Karpas-422 (cell line): ENCODE data around the gene UCHL3. TPM values are rescaled to one million over a fixed set of nuclear protein-coding genes. Genes with fewer than 3 reads are reported as not detected.
A peak's percentile ranks its signal among the peaks of the same experiment; 100 is the strongest.
"Not testable (repeated sequence)": the region's sequence is repeated elsewhere in the genome, so short reads cannot be mapped to it uniquely, and the experiment has no call there.

ENCODE experiments used
- DNase-seq: peaks from one replicate; pipeline ENCODE4 v3.0.0-alpha.2; 2015
- H2AFZ ChIP-seq: fragments of 200-600 bp; sonication (generic); 2 replicates; pipeline ENCODE4 v1.6.1; 2014; ENCODE audit warnings: antibody characterized with exemption, low read length, mixed read lengths
- H3K27ac ChIP-seq: fragments of 200-600 bp; sonication (generic); 2 replicates; pipeline ENCODE4 v1.5.1; 2014; ENCODE audit warnings: mild to moderate bottlenecking, low read length, moderate library complexity
- H3K27me3 ChIP-seq: fragments of 200-600 bp; sonication (generic); 2 replicates; pipeline ENCODE4 v1.6.1; 2014; ENCODE audit warnings: low read length, mixed read lengths
- H3K36me3 ChIP-seq: fragments of 200-600 bp; sonication (generic); 2 replicates; pipeline ENCODE4 v1.6.1; 2014; ENCODE audit warnings: low read length, mixed read lengths; ENCODE audit not compliant: insufficient read depth
- H3K4me1 ChIP-seq: fragments of 200-600 bp; sonication (generic); 2 replicates; pipeline ENCODE4 v1.6.1; 2014; ENCODE audit warnings: mild to moderate bottlenecking, low read length, mixed read lengths
- H3K4me2 ChIP-seq: fragments of 200-600 bp; sonication (generic); 2 replicates; pipeline ENCODE4 v1.6.1; 2014; ENCODE audit warnings: low read length, low read depth, mild to moderate bottlenecking; ENCODE audit not compliant: poor library complexity, severe bottlenecking
- H3K4me3 ChIP-seq: fragments of 200-600 bp; sonication (generic); 2 replicates; pipeline ENCODE4 v1.5.1; 2014; ENCODE audit warnings: mild to moderate bottlenecking, antibody characterized with exemption, low read length, mixed read lengths
- H3K79me2 ChIP-seq: fragments of 200-600 bp; sonication (generic); 2 replicates; pipeline ENCODE4 v1.6.1; 2014; ENCODE audit warnings: mild to moderate bottlenecking, low read length, mixed read lengths
- H3K9ac ChIP-seq: fragments of 200-600 bp; sonication (generic); 2 replicates; pipeline ENCODE4 v1.6.0; 2014; ENCODE audit warnings: low read length
- H3K9me2 ChIP-seq: fragments of 200-600 bp; sonication (generic), shearing (Covaris generic); replicated peaks from 2 replicates; pipeline ENCODE4 v1.6.0; 2014; ENCODE audit warnings: mild to moderate bottlenecking, low read length, moderate library complexity; ENCODE audit not compliant: insufficient read depth
- H3K9me3 ChIP-seq: fragments of 300-700, 200-600 bp; sonication (generic); 2 replicates; pipeline ENCODE4 v1.6.1; 2014; ENCODE audit warnings: low read length, mixed read lengths
- H4K20me1 ChIP-seq: fragments of 200-600 bp; sonication (generic); 2 replicates; pipeline ENCODE4 v1.6.1; 2014; ENCODE audit warnings: mild to moderate bottlenecking, antibody characterized with exemption, low read length, low read depth; ENCODE audit not compliant: insufficient read depth
- total RNA-seq: library from RNA; depleted of rRNA; stranded (reverse); fragments of >200 nt; shearing (Covaris generic); gene quantifications from 2 replicates; pipeline ENCODE4 v1.2.3, GENCODE V29; 2014; ENCODE audit warnings: low replicate concordance

Gene UCHL3
- total RNA-seq, 1 experiment from 2014 or later = 84.8 TPM

- H4K20me1 ChIP-seq = no peaks in the 10 kb centered on the region
- no peaks in the 10 kb centered on the region for H3K36me3 ChIP-seq
- H3K4me2 ChIP-seq = no peak overlapping the region
- H3K4me3 ChIP-seq = no peak overlapping the region
- DNase-seq = no peak
- H3K9me3 ChIP-seq = no peaks in the 10 kb centered on the region
- no peaks in the 10 kb centered on the region for H3K27me3 ChIP-seq
- no peaks in the 10 kb centered on the region for H3K9me2 ChIP-seq
- no peak overlapping the region for H2AFZ ChIP-seq
- H3K79me2 ChIP-seq = peaks cover 14% of the 10 kb centered on the region
- no peak overlapping the region for H3K9ac ChIP-seq
- no peak overlapping the region for H3K27ac ChIP-seq
- H3K4me1 ChIP-seq = peaks cover 13% of the 10 kb centered on the region
These were observed 8.3 kb upstream of the UCHL3 start for GRCh38 chr13:75541287-75541686.

- H3K4me1 ChIP-seq = peaks cover 7% of the 10 kb centered on the region
- no peaks in the 10 kb centered on the region for H3K36me3 ChIP-seq
- DNase-seq = no peak
- H3K9me3 ChIP-seq = no peaks in the 10 kb centered on the region
- H3K27ac ChIP-seq = no peak overlapping the region
- no peak overlapping the region for H3K9ac ChIP-seq
- H3K79me2 ChIP-seq = peaks cover 7% of the 10 kb centered on the region
- no peak overlapping the region for H3K4me3 ChIP-seq
- H3K27me3 ChIP-seq = no peaks in the 10 kb centered on the region
- no peaks in the 10 kb centered on the region for H4K20me1 ChIP-seq
- no peak overlapping the region for H3K4me2 ChIP-seq
- H2AFZ ChIP-seq = no peak overlapping the region
- no peaks in the 10 kb centered on the region for H3K9me2 ChIP-seq
These were observed 7.6 kb upstream of the UCHL3 start for GRCh38 chr13:75541961-75542360.

- H3K4me3 ChIP-seq = no peak overlapping the region
- H2AFZ ChIP-seq = no peak overlapping the region
- H3K27me3 ChIP-seq = no peaks in the 10 kb centered on the region
- no peak overlapping the region for H3K4me2 ChIP-seq
- peaks cover 3% of the 10 kb centered on the region for H3K79me2 ChIP-seq
- no peaks in the 10 kb centered on the region for H4K20me1 ChIP-seq
- peaks cover 11% of the 10 kb centered on the region for H3K4me1 ChIP-seq
- H3K9me2 ChIP-seq = no peaks in the 10 kb centered on the region
- H3K27ac ChIP-seq = no peak overlapping the region
- no peaks in the 10 kb centered on the region for H3K9me3 ChIP-seq
- H3K36me3 ChIP-seq = no peaks in the 10 kb centered on the region
- no peak overlapping the region for H3K9ac ChIP-seq
- DNase-seq = no peak
These were observed 4.8 kb upstream of the UCHL3 start for GRCh38 chr13:75544681-75545330.

GRCh38 chr13:75545386-75545785 lies 4.2 kb upstream of the UCHL3 start:
- H3K4me1 ChIP-seq = peaks cover 12% of the 10 kb centered on the region
- not testable (repeated sequence) for H3K4me2 ChIP-seq, DNase-seq, H3K9ac ChIP-seq, H3K9me2 ChIP-seq, H3K79me2 ChIP-seq, H3K27ac ChIP-seq, H2AFZ ChIP-seq, H3K27me3 ChIP-seq, H4K20me1 ChIP-seq, H3K36me3 ChIP-seq, H3K9me3 ChIP-seq, H3K4me3 ChIP-seq

DNA sequence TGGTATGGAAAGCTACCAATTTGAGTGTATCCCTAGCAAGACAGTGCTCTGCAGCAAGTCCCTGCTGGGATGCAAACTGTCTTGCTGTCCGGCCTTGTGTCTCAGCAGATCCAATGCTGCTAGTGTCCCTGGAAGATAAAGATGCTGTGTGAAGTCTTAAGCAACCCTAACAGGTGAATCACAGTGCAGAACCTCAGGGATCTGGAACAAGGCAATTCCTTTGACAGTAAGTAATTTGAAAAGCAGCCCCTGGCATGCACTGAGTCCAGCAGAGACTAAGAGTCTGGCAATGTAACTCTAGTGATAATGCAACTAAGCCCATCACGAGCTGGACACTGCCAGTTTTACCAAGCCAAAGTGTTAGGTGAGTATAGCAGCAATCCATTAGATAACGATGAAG lies 1.7 kb upstream of the UCHL3 start:
- Histone ChIP-seq H2AFZ (no peak overlapping the region), H3K4me2 (peak overlapping the region; percentile 93)
- DNase-seq = no peak

DNA sequence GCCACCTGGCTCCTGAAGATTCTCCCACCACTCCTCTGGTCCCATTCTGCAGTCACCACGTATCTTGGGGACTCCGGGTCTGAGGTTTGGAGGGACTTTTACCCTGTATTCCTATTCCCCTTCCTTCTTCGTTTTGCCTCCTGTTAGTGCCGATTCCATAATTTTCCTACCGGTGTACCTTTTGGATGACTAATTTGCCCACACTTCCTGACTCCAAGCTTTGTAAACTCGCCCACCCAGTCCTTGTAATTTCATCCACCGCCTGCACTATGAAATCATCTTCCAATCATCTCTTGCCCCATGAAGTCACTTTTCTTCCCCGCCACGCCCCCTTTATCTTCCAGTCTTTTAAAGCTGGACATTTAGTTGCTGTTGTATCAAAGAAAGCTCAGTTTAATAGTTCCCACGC lies 572 bp downstream of the UCHL3 start:
- Histone ChIP-seq H3K79me2 (peaks cover 56% of the 10 kb centered on the region), H2AFZ (0 out of 2 replicates have a peak overlapping the region, but pooled peaks have one; percentile 42), H3K27me3 (no peaks in the 10 kb centered on the region), H3K9ac (peak overlapping the region; percentile 93), H3K4me3 (peak overlapping the region; percentile 89), H3K27ac (peak overlapping the region; percentile 39; the same call in 1 of the 2 replicates), H3K9me2 (no peaks in the 10 kb centered on the region), H3K4me1 (peaks cover 57% of the 10 kb centered on the region), H3K4me2 (peak overlapping the region; percentile 93), H3K9me3 (no peaks in the 10 kb centered on the region), H3K36me3 (peaks cover 34% of the 10 kb centered on the region), H4K20me1 (no peaks in the 10 kb centered on the region)
- DNase-seq = peak; percentile 61

More for the DNA sequence above, 1.7 kb upstream of the UCHL3 start:
- H3K36me3 ChIP-seq = peaks cover 14% of the 10 kb centered on the region; the same call in 1 of the 2 replicates
- H3K79me2 ChIP-seq = peaks cover 34% of the 10 kb centered on the region
- H4K20me1 ChIP-seq = no peaks in the 10 kb centered on the region
- no peaks in the 10 kb centered on the region for H3K9me3 ChIP-seq
- peaks cover 37% of the 10 kb centered on the region for H3K4me1 ChIP-seq
- H3K27ac ChIP-seq = no peak overlapping the region
- 0 out of 2 replicates have a peak overlapping the region, but pooled peaks have one; percentile 89 for H3K4me3 ChIP-seq
- H3K27me3 ChIP-seq = no peaks in the 10 kb centered on the region
- no peaks in the 10 kb centered on the region for H3K9me2 ChIP-seq
- no peak overlapping the region for H3K9ac ChIP-seq

DNA sequence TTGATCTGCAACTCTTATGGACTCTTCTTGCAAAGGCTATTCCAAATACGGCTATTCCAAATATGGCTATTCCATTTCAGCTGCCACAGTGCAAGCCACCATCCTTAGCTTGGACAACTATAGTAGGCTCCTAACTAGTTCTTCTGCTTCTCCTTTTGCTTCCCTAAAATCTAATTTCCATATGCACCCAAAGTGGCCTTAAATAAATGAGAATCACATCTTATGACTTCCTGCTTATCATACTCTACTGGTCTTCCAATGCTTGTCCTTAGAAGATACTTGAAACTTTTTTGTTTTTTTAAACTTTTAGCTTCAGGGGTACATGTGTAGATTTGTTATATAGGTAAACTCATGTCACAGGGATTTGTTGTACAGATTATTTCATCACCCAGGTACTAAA lies 4.9 kb downstream of the UCHL3 start:
- no peak overlapping the region for H2AFZ ChIP-seq
- no peak overlapping the region for H3K4me3 ChIP-seq
- peak overlapping the region; percentile 27 for H3K27ac ChIP-seq
- no peaks in the 10 kb centered on the region for H3K9me3 ChIP-seq
- H4K20me1 ChIP-seq = no peaks in the 10 kb centered on the region
- H3K9ac ChIP-seq = no peak overlapping the region
- H3K36me3 ChIP-seq = peaks cover 35% of the 10 kb centered on the region
- H3K4me1 ChIP-seq = peaks cover 46% of the 10 kb centered on the region
- peak; percentile 50 for DNase-seq
- H3K4me2 ChIP-seq = peak overlapping the region; percentile 93
- H3K9me2 ChIP-seq = no peaks in the 10 kb centered on the region
- H3K79me2 ChIP-seq = peaks cover 95% of the 10 kb centered on the region
- H3K27me3 ChIP-seq = no peaks in the 10 kb centered on the region

- Histone ChIP-seq H3K79me2 (peaks cover 96% of the 10 kb centered on the region), H3K9me3 (no peaks in the 10 kb centered on the region), H3K4me2 (no peak overlapping the region), H3K27ac (peak overlapping the region; percentile 27), H2AFZ (no peak overlapping the region), H3K27me3 (no peaks in the 10 kb centered on the region), H3K4me3 (no peak overlapping the region), H3K4me1 (peaks cover 46% of the 10 kb centered on the region), H3K36me3 (peaks cover 37% of the 10 kb centered on the region), H3K9ac (no peak overlapping the region), H4K20me1 (no peaks in the 10 kb centered on the region), H3K9me2 (no peaks in the 10 kb centered on the region)
- no peak for DNase-seq
These were observed 5.4 kb downstream of the UCHL3 start for GRCh38 chr13:75554981-75555380.
